Fibroblast of lung (primary cell): Measurements from ENCODE around the gene ENC1. TPM values are rescaled to one million over a fixed set of nuclear protein-coding genes. Genes with fewer than 3 reads are reported as not detected.

Experiments used
- DNase-seq, 2 donors: peaks; one replicate each; pipeline versions ENCODE4 v3.0.0 to v3.0.0-alpha.2; 2010; ENCODE audit warnings: low read depth in 2 of 2
- H2AFZ ChIP-seq: 2 replicates; pipeline ENCODE4 v1.5.1; 2012; ENCODE audit warnings: low read length, control low read depth, inconsistent platforms
- H3K27ac ChIP-seq: 2 replicates; pipeline ENCODE4 v1.5.1; 2011; ENCODE audit warnings: low read length, control low read depth; ENCODE audit not compliant: insufficient read depth
- H3K27me3 ChIP-seq: 2 replicates; pipeline ENCODE4 v1.5.1; 2011; ENCODE audit warnings: mild to moderate bottlenecking, low read length; ENCODE audit not compliant: control insufficient read depth, insufficient read depth
- H3K36me3 ChIP-seq: 2 replicates; pipeline ENCODE4 v1.5.1; 2011; ENCODE audit warnings: low read length; ENCODE audit not compliant: control insufficient read depth, insufficient read depth
- H3K4me1 ChIP-seq: 2 replicates; pipeline ENCODE4 v1.5.1; 2011; ENCODE audit warnings: low read length; ENCODE audit not compliant: control insufficient read depth, insufficient read depth; ENCODE audit errors: extremely low read depth
- H3K4me2 ChIP-seq: 2 replicates; pipeline ENCODE4 v1.5.1; 2011; ENCODE audit warnings: low read length, control low read depth; ENCODE audit not compliant: insufficient read depth; ENCODE audit errors: extremely low read depth
- H3K4me3 ChIP-seq, 4 experiments: fragments of 200-600 bp in 1 of 4; sonication (generic) in 1 of 4; replicated peaks in 1 of 4; 2 replicates each; pipeline ENCODE4 v1.5.1; 2011 to 2016; ENCODE audit warnings: low read length in 4 of 4, low read depth in 3 of 4, mild to moderate bottlenecking in 3 of 4, control low read depth in 2 of 4, inconsistent platforms in 1 of 4, mixed read lengths in 1 of 4; ENCODE audit not compliant: insufficient read depth in 1 of 4; ENCODE audit errors: control extremely low read depth in 1 of 4
- H3K79me2 ChIP-seq: 2 replicates; pipeline ENCODE4 v1.5.1; 2012; ENCODE audit warnings: mild to moderate bottlenecking, low read length, inconsistent platforms; ENCODE audit not compliant: control insufficient read depth, insufficient read depth
- H3K9ac ChIP-seq: 2 replicates; pipeline ENCODE4 v1.5.1; 2011; ENCODE audit warnings: mild to moderate bottlenecking, low read length, control low read depth; ENCODE audit not compliant: insufficient read depth
- H3K9me3 ChIP-seq: 2 replicates; pipeline ENCODE4 v1.5.1; 2012; ENCODE audit warnings: low read depth, low read length; ENCODE audit not compliant: control insufficient read depth, insufficient read depth
- H4K20me1 ChIP-seq: 2 replicates; pipeline ENCODE4 v1.5.1; 2011; ENCODE audit warnings: low read length; ENCODE audit not compliant: control insufficient read depth, insufficient read depth; ENCODE audit errors: extremely low read depth
- CTCF ChIP-seq, 2 donors: IDR thresholded peaks in 1 of 2; conservative IDR thresholded peaks in 1 of 2; 1 replicate in 1 of 2; 2 replicates in 1 of 2; pipeline ENCODE4 v1.5.1; 2011 to 2012; ENCODE audit warnings: low read length in 2 of 2, control low read depth in 1 of 2, inconsistent platforms in 1 of 2, low read depth in 1 of 2, mild to moderate bottlenecking in 1 of 2
- EZH2 ChIP-seq: IDR thresholded peaks from 2 replicates; pipeline ENCODE4 v1.5.1; 2012; ENCODE audit warnings: low read length, control low read depth, mild to moderate bottlenecking; ENCODE audit errors: missing control alignments
- polyA plus RNA-seq, 2 donors: library from polyadenylated mRNA; depleted of rRNA in 1 of 2; stranded (reverse) in 1 of 2; unstranded in 1 of 2; fragments of >200 nt; gene quantifications; 2 replicates each; pipeline ENCODE4 v1.2.1, GENCODE V29; 2011 to 2012; ENCODE audit warnings: missing spikeins in 1 of 2
- total RNA-seq: library from RNA; depleted of rRNA; stranded (reverse); fragments of >200 nt; gene quantifications from 2 replicates; pipeline ENCODE4 v1.2.1, GENCODE V29; 2014

ENC1 gene
- total and polyA plus RNA-seq, 2 donors (not counting 1 experiment from before 2014, with no cell fraction given), result 3.5 to 15.4 TPM

DNA sequence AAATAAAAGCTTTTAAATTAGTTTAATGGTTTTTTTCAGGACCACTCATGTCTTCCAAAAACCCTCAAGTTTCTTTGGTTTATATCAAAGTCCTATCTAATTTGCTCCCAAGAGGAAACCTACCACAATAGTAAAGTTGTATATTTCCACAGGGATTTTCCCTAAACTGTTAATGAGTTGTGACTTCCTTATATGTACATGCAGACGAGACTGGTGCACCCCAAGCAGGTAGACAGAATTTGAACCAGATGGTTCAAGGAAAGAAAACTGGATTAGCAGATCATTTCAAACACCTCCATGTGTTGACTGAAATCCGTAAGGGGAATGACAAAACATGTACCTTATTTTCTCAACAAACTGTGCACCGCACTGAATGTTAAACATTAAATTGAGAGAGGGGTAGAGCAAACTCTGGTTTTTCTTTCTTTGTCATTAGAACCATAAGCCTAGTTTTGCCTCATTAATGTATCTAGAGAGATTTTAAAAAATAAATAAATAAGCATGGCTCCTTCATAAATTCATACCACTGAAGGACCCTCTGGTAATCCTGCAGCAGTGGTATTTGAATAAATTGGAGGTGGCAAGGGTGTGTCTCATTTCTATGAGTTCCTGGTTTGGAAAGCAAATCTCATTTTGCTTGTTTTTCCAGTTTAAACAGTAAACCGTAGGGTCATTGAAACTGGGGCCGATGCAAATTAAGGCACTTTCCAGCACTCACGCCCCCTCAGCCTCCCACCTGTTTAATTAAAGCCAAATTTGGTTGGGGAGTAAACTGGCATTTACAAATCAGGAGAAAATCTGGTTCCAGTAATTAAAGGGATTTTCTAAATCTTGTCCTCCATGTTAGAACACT lies 51.1 kb downstream of the ENC1 start:
- no peak overlapping the region for H3K4me2 ChIP-seq
- no peaks in the 10 kb centered on the region for H3K36me3 ChIP-seq
- H3K9ac ChIP-seq, result no peak overlapping the region
- H3K27ac ChIP-seq, result no peak overlapping the region
- no peak for DNase-seq
- H3K27me3 ChIP-seq, result no peaks in the 10 kb centered on the region
- peaks cover under 1% of the 10 kb centered on the region for H3K4me1 ChIP-seq
- no peaks in the 10 kb centered on the region for H3K9me3 ChIP-seq
- H3K4me3 ChIP-seq, result no peak overlapping the region
- no peaks in the 10 kb centered on the region for H3K79me2 ChIP-seq
- H2AFZ ChIP-seq, result no peak overlapping the region
- TF ChIP-seq EZH2 (no peak), CTCF (conservative IDR thresholded peaks at IDR 0.05 in 1 of 2, IDR thresholded peaks at IDR 0.05 in 1 of 2; ENCODE audit: low read depth in 1 of 2, low read length in 2 of 2) (no peak)
- H4K20me1 ChIP-seq, result no peaks in the 10 kb centered on the region

DNA sequence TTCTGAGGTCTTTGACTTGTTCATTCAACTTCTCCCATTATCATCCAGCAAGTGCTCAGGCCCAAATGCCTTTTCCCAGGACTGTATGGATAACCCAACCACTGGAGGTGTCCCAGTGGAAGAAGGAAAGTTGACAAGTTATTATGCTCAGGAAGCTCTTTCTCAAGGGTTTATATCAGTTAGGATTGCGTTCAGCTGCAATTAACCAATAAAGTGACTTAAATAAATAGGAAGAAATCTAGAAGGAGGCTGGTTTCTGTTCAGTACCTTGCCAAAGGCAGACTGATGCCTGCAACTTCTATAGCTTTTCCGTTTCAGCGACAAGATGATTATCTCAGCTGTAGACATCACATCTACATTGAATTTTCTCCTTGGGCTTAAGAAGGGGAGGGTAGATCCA lies 52.1 kb downstream of the ENC1 start:
- no peaks in the 10 kb centered on the region for H3K36me3 ChIP-seq
- TF ChIP-seq CTCF (conservative IDR thresholded peaks at IDR 0.05 in 1 of 2, IDR thresholded peaks at IDR 0.05 in 1 of 2; ENCODE audit: low read depth in 1 of 2, low read length in 2 of 2), result no peak
- TF ChIP-seq EZH2, result no peak
- H3K27ac ChIP-seq, result no peak overlapping the region
- H3K9ac ChIP-seq, result no peak overlapping the region
- H2AFZ ChIP-seq, result no peak overlapping the region
- H4K20me1 ChIP-seq, result no peaks in the 10 kb centered on the region
- H3K27me3 ChIP-seq, result no peaks in the 10 kb centered on the region
- H3K4me2 ChIP-seq, result no peak overlapping the region
- no peaks in the 10 kb centered on the region for H3K4me1 ChIP-seq
- no peak overlapping the region for H3K4me3 ChIP-seq
- no peaks in the 10 kb centered on the region for H3K79me2 ChIP-seq
- no peaks in the 10 kb centered on the region for H3K9me3 ChIP-seq
- DNase-seq, result no peak

DNA sequence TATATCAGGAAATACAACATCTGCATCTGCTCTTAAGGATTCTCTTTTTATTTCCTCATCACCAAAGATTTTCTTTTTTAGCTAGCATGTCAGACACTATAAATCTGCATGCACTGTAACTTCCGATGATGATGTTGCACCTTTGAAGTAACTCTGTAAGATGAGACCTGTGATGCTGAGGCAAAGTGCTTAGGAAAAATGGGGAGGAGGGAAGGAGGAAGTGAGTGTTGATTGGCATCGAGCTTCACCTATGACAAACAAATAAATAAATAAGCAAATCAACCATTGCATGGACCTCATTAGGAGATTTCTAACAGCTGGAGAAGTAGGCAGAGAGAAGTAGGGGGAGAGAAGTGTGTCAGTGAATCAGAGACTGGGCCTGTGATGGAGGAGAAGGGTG lies 52.6 kb downstream of the ENC1 start:
- Histone ChIP-seq H3K9me3 (no peaks in the 10 kb centered on the region), H2AFZ (no peak overlapping the region), H3K9ac (no peak overlapping the region), H3K79me2 (no peaks in the 10 kb centered on the region), H3K27me3 (no peaks in the 10 kb centered on the region), H4K20me1 (no peaks in the 10 kb centered on the region), H3K27ac (no peak overlapping the region), H3K36me3 (no peaks in the 10 kb centered on the region), H3K4me3 (no peak overlapping the region), H3K4me2 (no peak overlapping the region), H3K4me1 (no peaks in the 10 kb centered on the region)
- no peak for TF ChIP-seq EZH2
- no peak for TF ChIP-seq CTCF (conservative IDR thresholded peaks at IDR 0.05 in 1 of 2, IDR thresholded peaks at IDR 0.05 in 1 of 2; ENCODE audit: low read depth in 1 of 2, low read length in 2 of 2)
- DNase-seq, result no peak
